ENCODE measurements around the gene EMC1.
"Not testable (repeated sequence)": the region's sequence is repeated elsewhere in the genome, so short reads cannot be mapped to it uniquely, and the experiment has no call there.

Gene EMC1

GRCh38 chr1:19251305-19252196, at the start of gene EMC1, which contains the start of gene MRTO4:
TSS of gene EMC1 (minus strand) at chr1:19251524. CDS start at chr1:19251509, 15 bp downstream.
TSS of gene MRTO4 (plus strand) at chr1:19251805. CDS start at chr1:19251836, 31 bp downstream.
- peak; percentile 86 for DNase-seq

- no peak for DNase-seq
These were observed 48.9 kb upstream of the EMC1 start for GRCh38 chr1:19300211-19300610.

GRCh38 chr1:19294638-19295037, 43.3 kb upstream of the EMC1 start:
- DNase-seq, result no peak

- no peak for DNase-seq
These were observed 37.9 kb upstream of the EMC1 start for GRCh38 chr1:19289244-19289643.

DNA sequence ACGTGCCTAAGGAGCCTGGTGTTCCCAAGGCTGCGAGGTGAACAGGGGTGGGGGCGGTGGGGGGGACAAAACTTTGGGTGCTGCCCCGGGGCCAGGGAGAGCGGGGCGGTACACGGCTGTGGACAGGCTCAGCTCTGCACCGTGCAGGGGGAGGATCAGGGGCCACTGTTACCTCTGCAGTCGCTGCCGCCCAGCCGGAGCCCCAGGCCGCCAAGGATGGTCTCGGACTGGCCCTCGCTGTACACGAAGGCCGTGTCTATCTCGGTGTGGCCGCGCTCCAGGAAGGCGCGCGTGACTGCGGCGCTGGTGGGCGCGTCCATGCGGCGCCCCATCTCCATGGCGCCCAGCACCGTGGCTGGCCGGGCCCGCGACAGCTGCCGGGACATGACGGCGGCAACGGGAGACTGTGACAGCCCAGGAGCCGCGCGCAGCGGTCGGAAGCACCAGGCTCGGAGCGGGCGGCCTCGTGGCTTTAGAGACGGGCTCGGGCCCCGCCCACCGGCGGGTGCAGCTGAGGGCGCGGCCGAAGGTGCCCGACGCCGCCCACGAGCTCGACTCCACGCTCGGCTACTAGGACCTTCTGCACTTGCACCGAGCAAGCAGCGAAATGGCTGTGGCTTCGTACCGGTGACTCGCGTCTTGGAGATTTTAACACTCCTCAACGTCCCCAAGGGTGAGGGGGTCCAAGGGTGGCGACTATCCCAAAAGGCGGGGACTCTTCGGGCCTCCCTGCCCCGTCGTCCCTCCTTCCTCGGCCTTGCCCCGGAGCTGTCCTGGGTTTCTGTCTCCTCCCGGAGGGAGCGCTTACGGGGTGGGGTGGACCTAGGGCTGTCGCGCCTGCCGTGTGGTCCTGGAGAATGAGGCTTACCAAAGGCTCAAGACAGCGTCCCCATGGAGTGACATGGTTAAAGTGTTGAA, 37.3 kb upstream of the EMC1 start, which contains the start of gene AKR7A3:
Gene AKR7A3, minus strand, starts transcription at position 447 of the 918 bp plus-strand sequence. Its CDS starts 61 bp downstream, at position 386.
- DNase-seq, result peak; percentile 61

DNA sequence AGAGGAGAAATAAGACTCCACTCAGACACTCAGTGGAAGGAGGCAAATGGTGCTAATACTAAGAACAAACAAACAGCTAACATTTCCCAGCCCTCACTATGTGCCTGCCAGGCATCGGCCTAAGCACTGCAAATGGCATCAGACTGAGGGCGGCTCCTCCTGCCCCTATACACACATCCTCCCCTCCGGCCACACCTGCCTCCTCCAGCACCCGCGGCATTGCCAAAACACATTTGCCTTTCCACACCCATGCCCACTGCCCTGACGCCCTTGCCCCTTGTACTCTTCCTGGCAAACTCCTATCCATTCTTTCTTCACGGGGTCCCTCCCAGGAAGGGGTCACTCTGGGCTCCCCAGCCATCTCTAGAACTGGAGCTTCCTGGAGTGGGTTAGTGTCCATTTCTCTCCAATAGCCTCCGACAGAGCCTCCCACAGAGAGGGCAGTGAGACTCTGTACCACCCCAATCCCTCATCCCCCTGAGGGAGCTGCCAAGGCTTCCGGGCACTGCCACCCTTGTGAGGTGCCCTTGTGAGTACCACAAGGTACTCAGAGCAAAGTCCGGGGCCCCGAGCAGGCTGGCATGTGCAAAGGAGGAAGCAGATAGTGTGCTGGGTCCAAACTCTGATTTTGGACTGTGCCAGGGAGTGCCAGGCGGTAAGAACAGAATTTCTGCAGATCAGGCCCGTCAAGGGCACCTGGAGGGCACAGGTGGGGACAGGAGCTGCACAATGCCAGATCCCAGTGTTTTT, 36.3 kb upstream of the EMC1 start:
- no peak for DNase-seq

DNA sequence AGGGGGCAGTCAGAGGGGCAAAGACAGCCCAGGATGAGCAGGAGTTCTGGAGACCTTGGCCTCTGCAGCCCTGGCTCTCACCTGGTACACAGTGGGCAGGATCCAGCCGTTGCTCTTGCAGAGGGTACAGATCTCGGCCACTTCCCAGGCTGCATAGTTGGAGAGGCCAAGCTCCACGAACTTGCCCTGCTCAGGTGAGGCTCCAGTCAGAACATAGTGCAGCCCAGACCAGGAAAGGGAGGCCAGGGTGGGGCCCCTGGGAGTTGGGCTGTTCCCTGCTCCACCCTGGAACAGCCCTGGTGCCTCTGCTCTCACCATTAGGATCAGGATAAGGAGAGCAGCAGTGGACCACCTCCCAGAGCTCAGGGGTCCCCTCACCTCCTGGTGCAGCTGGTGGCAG, 34.5 kb upstream of the EMC1 start:
- DNase-seq, result not testable (repeated sequence)

GRCh38 chr1:19285366-19285765, 34.0 kb upstream of the EMC1 start:
- not testable (repeated sequence) for DNase-seq

- no peak for DNase-seq
These were observed 33.6 kb upstream of the EMC1 start for GRCh38 chr1:19284881-19285280.

- no peak for DNase-seq
These were observed 32.6 kb upstream of the EMC1 start for GRCh38 chr1:19283891-19284290.

GRCh38 chr1:19274636-19275035, 23.3 kb upstream of the EMC1 start:
- no peak for DNase-seq

DNA sequence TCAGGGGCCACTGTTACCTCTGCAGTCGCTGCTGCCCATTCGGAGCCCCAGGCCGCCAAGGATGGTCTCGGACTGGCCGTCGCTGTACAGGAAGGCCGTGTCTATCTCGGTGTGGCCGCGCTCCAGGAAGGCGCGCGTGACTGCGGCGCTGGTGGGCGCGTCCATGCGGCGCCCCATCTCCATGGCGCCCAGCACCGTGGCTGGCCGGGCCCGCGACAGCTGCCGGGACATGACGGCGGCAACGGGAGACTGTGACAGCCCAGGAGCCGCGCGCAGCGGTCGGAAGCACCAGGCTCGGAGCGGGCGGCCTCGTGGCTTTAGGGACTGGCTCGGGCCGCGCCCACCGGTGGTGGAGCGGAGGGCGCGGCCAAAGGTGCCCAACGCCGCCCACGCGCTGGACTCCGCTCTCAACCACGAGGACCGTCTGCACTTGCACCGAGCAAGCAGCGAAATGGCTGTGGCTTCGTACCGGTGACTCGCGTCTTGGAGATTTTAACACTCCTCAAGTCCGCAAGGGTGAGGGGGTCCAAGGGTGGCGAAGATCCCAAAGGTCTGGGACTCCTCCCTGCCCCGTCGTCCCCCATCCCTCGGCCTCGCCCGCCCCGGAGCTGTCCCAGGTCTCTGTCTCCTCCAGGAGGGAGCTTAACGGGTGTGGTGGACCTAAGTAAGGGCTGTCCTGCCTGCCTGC, 22.7 kb upstream of the EMC1 start:
- DNase-seq, result not testable (repeated sequence)

- DNase-seq, result no peak
These were observed 22.0 kb upstream of the EMC1 start for GRCh38 chr1:19273106-19273843.

DNA sequence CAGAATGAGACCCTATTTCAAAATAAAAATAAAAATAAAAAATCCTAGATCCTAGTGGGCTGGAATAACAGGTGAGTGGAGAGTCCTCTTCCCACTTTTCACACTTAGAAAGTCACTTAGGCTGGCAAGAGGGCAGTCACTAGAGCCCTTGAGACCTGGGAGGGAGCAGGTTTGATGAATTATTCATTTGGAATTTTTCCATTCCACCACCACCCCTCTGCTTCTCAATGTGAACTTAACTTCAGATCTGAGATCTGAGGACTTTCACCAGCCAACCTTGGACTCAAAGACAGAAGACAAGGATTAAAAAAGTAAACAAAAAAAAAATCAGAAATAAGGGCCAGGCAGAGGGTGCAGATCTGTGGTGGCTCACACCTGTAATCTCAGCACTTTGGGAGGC, 20.7 kb upstream of the EMC1 start:
- no peak for DNase-seq

GRCh38 chr1:19270343-19270730, 19.0 kb upstream of the EMC1 start:
- DNase-seq, result not testable (repeated sequence)

DNA sequence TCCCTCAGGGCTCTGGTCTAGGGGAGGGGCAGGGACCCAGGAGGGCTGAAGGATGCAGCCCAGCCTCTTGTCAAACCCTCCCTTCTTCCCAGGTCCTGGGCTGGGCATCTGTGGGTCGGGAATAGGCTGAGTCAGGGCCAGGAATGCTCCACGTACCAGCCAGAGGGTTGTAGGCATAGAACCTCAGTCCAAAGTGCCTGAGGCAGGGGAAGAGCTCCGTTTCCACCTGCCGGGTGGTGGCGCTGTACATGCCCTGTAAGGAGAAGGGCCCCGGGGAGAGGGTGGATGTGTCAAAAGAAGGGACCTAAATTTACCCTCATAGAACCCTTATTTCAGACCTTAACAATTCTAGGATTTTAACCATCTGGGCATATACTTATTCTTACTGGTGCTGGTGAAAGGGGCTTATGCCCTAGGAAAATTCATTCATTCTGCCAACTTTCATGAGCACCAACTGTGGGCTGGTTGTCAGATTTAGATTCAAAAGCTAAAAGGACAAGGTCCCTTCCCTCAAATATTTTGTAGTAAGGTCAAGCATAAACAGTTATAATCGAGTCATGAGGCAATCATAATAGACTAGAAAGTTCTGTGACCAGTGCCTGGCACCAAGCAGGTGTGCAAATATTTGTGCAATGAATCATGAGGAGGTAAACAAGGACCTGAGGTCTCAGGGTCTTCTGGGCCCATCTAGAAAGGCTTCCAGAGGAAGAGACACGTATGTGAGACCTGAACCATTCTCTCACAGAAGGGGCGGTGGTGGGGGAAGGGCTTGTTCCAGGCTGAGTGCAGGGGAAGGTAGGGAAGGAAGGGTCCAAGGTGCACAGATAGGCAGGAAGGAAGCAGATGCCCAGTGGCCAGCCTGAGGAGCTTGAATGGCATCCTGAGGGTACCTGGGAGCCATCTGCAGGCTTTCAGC, 18.4 kb upstream of the EMC1 start:
- not testable (repeated sequence) for DNase-seq

DNA sequence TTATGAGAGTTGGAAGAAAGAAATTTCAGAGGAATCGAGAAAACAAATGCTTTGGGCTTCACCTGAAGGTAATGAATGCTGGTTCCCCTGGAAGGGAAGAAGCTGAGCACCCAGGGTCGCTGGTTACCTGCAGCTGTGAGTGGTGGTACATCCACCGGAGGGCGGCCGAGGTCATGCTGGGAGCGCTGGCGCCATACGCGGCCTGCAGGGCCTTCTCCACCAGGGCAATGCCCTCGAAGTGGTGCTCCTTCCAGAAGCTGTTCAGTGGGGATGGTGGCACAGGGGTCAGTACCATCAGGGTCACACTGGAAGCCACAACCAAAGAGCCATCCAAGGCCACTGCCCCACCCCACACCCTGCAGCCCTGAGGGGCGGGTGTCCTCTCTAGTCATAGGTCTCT, 17.1 kb upstream of the EMC1 start:
- no peak for DNase-seq

DNA sequence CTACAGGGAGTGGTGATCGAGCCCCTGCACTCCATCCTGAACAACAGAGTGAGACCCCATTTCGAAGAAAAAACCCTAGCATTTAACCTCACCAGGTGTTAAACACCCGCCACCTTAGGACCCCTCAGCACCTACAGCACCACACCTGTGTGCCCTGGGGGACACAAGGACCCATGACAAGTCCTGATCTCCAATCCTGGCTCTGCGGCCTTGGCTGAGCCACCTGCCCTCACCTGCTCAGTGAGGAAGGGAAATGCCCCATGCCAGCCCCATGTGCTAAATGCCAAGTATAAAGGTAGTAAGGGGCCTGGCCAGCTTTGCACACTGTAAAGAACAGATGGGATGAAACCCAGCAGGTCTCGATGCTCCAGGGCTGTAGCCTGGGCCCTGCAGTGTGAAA, 11.4 kb upstream of the EMC1 start:
- no peak for DNase-seq

DNA sequence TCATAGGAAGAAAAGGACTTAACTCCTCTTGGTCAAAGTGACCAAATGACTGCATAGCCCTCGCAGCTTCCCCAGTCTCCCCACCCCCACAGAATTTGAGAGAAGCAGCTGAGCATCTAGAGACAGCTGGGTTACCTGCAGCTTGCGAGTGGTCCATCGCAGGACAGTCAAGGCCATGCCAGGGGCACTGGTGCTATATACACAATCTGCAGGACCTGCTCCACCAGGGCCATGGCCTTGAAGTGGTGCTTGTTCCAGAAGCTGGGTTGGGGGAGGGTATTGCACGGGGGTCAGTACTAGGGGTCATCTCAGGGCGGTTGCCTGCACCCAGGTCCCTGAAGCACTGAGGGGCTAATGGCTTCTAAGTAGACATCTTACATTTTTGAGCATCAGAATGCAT, 10.7 kb upstream of the EMC1 start:
- no peak for DNase-seq
